Spleen (tissue), 11 donors: ENCODE results near the gene TMEM117. TPM values are rescaled to one million over a fixed set of nuclear protein-coding genes. Genes with fewer than 3 reads are reported as not detected.

Source experiments
- DNase-seq: peaks from one replicate; pipeline ENCODE4 v3.0.0-alpha.2; 2020
- H3K27ac ChIP-seq, 8 donors: fragments of 200-600 bp; sonication (generic) in 7 of 8; 1 replicate in 4 of 8; 2 replicates in 4 of 8; pipeline versions ENCODE4 v1.5.0 to v1.8.0; 2016 to 2021; ENCODE audit warnings: inconsistent platforms in 4 of 8, mild to moderate bottlenecking in 4 of 8, moderate library complexity in 1 of 8
- H3K27me3 ChIP-seq, 7 donors: fragments of 200-600 bp; sonication (generic) in 6 of 7; replicated peaks in 1 of 7; 1 replicate in 4 of 7; 2 replicates in 3 of 7; pipeline versions ENCODE4 v1.5.0 to v1.8.0; 2016 to 2021; ENCODE audit warnings: inconsistent platforms in 3 of 7, mild to moderate bottlenecking in 1 of 7
- H3K36me3 ChIP-seq, 6 donors: fragments of 200-600 bp; sonication (generic) in 5 of 6; 1 replicate in 4 of 6; 2 replicates in 2 of 6; pipeline versions ENCODE4 v1.5.0 to v1.8.0; 2016 to 2021; ENCODE audit warnings: inconsistent platforms in 2 of 6
- H3K4me1 ChIP-seq, 6 donors: fragments of 200-600 bp; sonication (generic) in 5 of 6; 1 replicate in 3 of 6; 2 replicates in 3 of 6; pipeline versions ENCODE4 v1.5.0 to v1.8.0; 2016 to 2021; ENCODE audit warnings: inconsistent platforms in 3 of 6
- H3K4me3 ChIP-seq, 8 donors: fragments of 200-600 bp; sonication (generic) in 7 of 8; 1 replicate in 4 of 8; 2 replicates in 4 of 8; pipeline versions ENCODE4 v1.5.0 to v1.8.0; 2016 to 2021; ENCODE audit warnings: inconsistent platforms in 4 of 8, mild to moderate bottlenecking in 4 of 8, moderate library complexity in 2 of 8
- H3K9me3 ChIP-seq, 8 donors: fragments of 200-600 bp; sonication (generic) in 7 of 8; 1 replicate in 4 of 8; 2 replicates in 4 of 8; pipeline versions ENCODE4 v1.5.0 to v1.8.0; 2016 to 2021; ENCODE audit warnings: inconsistent platforms in 4 of 8
- POLR2A ChIP-seq, 3 donors: fragments of 450-650 bp; IDR thresholded peaks; one replicate each; pipeline ENCODE4 v1.5.1; 2017; ENCODE audit warnings: antibody characterized with exemption in 3 of 3, mild to moderate bottlenecking in 1 of 3
- POLR2AphosphoS5 ChIP-seq, 3 donors: sonication (generic); formaldehyde crosslinking; IDR thresholded peaks; one replicate each; pipeline ENCODE4 v1.5.1; 2017; ENCODE audit warnings: antibody characterized with exemption in 3 of 3
- WGBS, 5 donors: extraction: QIAGEN DNeasy Blood & Tissue Kit in 3 of 5; methylation state at CpG; one replicate each; pipeline versions ENCODE4 v1.1.5 to v1.1.7; 2013 to 2018; 5-methylcytosine and 5-hydroxymethylcytosine counted together
- intact Hi-C: fragments of 100-400 bp; cut with DNase I; formaldehyde crosslinking; loops from one replicate; pipeline ENCODE4 v1.15.0; 2023; ENCODE audit warnings: low total_unique reads
- polyA plus RNA-seq, 3 donors: library from polyadenylated mRNA; stranded (reverse); fragments of 200-250 nt; gene quantifications; one replicate each; pipeline ENCODE4 v1.2.1, GENCODE V29; 2013
- total RNA-seq, 7 donors: library from RNA; depleted of rRNA in 3 of 7; stranded (reverse); fragments of >200 nt in 3 of 7; fragmentation: NEBNext Ultra II Directional in 4 of 7; extraction: Animal tissue kit (Norgen Biotek cat#: 25700) in 4 of 7; gene quantifications; one replicate each; pipeline versions ENCODE4 v1.1.0 to v1.2.1, GENCODE V29; 2016 to 2021
- TF ChIP-seq, protein P1 (sequence below), 11 experiments: fragments of 200-600 bp in 7 of 11; fragments of 450-650 bp in 4 of 11; sonication (generic) in 4 of 11; IDR thresholded peaks in 8 of 11; conservative IDR thresholded peaks in 3 of 11; 1 replicate in 7 of 11; 2 replicates in 4 of 11; pipeline versions ENCODE4 v1.4.0 to v1.8.0; 2016 to 2021; ENCODE audit warnings: antibody characterized with exemption in 11 of 11, inconsistent platforms in 4 of 11, mild to moderate bottlenecking in 1 of 11
- donor health status: healthy with polysubstance abuse.
- donor health status: DM: no; HTN: no; CAD: no; lungs with moderate emphysema.
- donor health status: DM: no; HTN: no; CAD: no.
- donor health status: Bipolar disorder and iron deficiency.
- donor health status: healthy.
- donor health status: DM: no; HTN: no; CAD: no.
- donor health status: DM: yes; HTN: yes; CAD: no.

TMEM117 gene
- total and polyA plus RNA-seq, 10 donors = 1.7 to 24.5 (median 5.0) TPM

DNA sequence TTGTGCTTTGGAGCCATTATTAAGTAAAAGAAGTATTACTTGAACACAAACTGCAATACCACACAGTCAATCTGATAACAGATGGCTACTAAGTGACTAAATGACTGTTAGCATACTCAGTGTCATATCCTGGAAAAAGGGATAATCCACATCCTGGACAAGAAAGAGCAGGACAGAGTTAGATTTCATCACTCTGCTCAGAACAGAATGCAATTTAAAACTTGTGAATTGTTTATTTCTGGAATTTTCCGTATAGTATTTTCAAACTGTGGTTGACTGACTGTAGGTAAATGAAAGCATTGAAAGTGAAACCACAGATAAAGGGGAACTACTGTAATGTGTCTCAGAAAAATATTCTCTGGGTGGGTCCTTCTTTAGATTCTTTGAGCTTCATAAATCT lies 458.8 kb downstream of the TMEM117 start:
- no peak overlapping the region for H3K27ac ChIP-seq
- no peak for TF ChIP-seq POLR2AphosphoS5 (IDR thresholded peaks at IDR 0.05)
- no peak for TF ChIP-seq POLR2A (IDR thresholded peaks at IDR 0.05)
- TF ChIP-seq, protein P1, sequence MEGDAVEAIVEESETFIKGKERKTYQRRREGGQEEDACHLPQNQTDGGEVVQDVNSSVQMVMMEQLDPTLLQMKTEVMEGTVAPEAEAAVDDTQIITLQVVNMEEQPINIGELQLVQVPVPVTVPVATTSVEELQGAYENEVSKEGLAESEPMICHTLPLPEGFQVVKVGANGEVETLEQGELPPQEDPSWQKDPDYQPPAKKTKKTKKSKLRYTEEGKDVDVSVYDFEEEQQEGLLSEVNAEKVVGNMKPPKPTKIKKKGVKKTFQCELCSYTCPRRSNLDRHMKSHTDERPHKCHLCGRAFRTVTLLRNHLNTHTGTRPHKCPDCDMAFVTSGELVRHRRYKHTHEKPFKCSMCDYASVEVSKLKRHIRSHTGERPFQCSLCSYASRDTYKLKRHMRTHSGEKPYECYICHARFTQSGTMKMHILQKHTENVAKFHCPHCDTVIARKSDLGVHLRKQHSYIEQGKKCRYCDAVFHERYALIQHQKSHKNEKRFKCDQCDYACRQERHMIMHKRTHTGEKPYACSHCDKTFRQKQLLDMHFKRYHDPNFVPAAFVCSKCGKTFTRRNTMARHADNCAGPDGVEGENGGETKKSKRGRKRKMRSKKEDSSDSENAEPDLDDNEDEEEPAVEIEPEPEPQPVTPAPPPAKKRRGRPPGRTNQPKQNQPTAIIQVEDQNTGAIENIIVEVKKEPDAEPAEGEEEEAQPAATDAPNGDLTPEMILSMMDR (IDR thresholded peaks at IDR 0.05 in 8 of 11, conservative IDR thresholded peaks at IDR 0.05 in 3 of 11) = no peak
- intact Hi-C loops = no loop called here
- H3K36me3 ChIP-seq = no peaks in the 10 kb centered on the region
- peaks cover 3 to 49% (median 36%) of the 10 kb centered on the region in 8 donors for H3K9me3 ChIP-seq
- no peaks in the 10 kb centered on the region for H3K27me3 ChIP-seq
- no peaks in the 10 kb centered on the region for H3K4me1 ChIP-seq
- DNase-seq = no peak
- no peak overlapping the region for H3K4me3 ChIP-seq
- 55 to 69% (median 58%) methylated on average over 1 of the region's 1 CpG for WGBS, 5 donors

DNA sequence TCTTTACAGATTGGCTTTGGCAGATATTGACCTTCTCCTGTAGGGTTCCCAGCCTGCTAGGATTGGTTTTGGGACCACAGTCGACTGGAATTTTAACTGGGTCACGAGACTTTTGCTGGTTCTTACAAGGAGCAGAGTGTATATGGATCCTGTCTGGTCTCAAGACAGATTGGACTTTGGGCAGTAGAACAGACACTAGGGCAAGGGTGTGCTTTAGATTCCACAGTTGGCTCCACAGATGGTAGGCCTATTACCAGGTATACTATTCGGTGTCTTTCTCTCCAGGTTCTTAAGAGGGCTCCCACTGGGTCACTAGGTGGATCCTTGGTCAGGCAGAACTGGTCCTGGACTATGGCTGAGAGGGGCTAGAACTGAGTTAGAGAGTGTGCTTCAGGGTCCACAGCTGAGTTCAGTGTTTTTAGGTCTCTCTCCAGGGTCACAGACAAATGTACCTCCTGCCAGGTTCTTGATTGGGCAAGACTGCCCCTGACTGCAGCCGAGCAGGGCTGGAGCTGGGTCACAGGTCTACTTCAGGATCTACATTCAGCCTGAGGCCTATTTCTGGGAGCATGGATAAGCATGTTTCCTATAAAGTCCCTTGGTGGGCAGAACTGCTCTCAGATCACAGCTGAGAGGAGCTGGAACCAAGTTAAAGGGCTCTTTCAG lies 460.2 kb downstream of the TMEM117 start:
- no peaks in the 10 kb centered on the region for H3K4me1 ChIP-seq
- H3K9me3 ChIP-seq = peaks cover 0 to 40% (median 26%) of the 10 kb centered on the region in 8 donors
- intact Hi-C loops = no loop called here
- whole genome bisulfite sequencing, 5 donors = 87 to 93% (median 89%) methylated on average over 4 of the region's 4 CpGs
- TF ChIP-seq POLR2AphosphoS5 (IDR thresholded peaks at IDR 0.05) (no peak), POLR2A (IDR thresholded peaks at IDR 0.05) (no peak)
- TF ChIP-seq, protein P1 (IDR thresholded peaks at IDR 0.05 in 8 of 11, conservative IDR thresholded peaks at IDR 0.05 in 3 of 11) = no peak
- H3K36me3 ChIP-seq = no peaks in the 10 kb centered on the region
- no peak for DNase-seq
- no peak overlapping the region for H3K4me3 ChIP-seq
- no peaks in the 10 kb centered on the region for H3K27me3 ChIP-seq
- H3K27ac ChIP-seq = no peak overlapping the region

DNA sequence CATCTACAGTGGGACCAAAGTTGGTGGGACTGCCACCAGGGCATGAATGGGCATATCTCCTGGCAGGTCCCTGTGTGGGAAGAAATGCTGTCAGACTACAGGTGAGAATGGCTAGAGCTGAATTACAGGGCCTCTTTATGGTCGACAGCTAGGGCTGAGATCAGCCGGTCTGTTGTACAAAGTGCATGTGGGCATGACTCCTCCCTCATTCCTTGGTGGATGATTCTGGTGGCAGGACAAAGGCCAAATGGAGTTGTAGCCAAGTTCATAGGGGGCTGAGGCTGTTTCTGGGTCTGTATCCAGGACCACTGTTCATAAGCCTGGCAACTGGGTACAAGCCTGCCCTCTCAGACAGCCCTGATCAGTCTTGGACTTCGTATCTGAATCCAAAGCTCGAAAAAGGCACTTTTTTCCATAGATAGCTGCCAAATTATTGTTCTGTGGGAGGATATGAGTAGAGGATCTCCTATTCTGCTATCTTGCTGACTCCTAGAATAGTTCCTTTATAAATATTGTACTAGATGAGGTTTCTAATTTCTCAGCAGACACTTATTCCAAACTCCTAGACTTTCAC lies 460.8 kb downstream of the TMEM117 start:
- 87 to 91% (median 90%) methylated on average over 4 of the region's 4 CpGs for WGBS, 5 donors
- H3K4me3 ChIP-seq = no peak overlapping the region
- intact Hi-C loops = no loop called here
- TF ChIP-seq POLR2A (IDR thresholded peaks at IDR 0.05) = no peak
- no peak for TF ChIP-seq POLR2AphosphoS5 (IDR thresholded peaks at IDR 0.05)
- TF ChIP-seq, protein P1 (IDR thresholded peaks at IDR 0.05 in 8 of 11, conservative IDR thresholded peaks at IDR 0.05 in 3 of 11) = no peak
- H3K9me3 ChIP-seq = peaks cover 0 to 34% (median 26%) of the 10 kb centered on the region in 8 donors
- no peaks in the 10 kb centered on the region for H3K27me3 ChIP-seq
- no peaks in the 10 kb centered on the region for H3K4me1 ChIP-seq
- DNase-seq = no peak
- H3K36me3 ChIP-seq = no peaks in the 10 kb centered on the region
- no peak overlapping the region for H3K27ac ChIP-seq

DNA sequence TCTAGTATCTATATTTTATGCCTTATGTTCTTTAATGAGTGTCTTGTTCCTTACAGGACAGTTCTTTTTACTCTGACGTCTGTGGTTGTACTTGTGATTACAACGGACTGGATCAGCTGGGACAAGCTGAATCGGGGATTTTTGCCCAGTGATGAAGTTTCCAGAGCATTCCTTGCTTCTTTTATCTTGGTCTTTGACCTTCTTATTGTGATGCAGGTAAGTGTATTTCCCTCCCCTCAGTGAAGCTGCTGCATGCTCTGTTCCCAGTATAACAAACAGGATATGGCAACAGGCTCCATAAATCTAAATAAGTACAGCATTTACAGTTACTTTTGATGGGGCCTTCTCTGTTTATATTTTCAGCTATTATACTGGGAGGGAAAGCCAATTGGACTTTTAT lies 463.6 kb downstream of the TMEM117 start:
- no peaks in the 10 kb centered on the region for H3K27me3 ChIP-seq
- H3K27ac ChIP-seq = no peak overlapping the region
- DNase-seq = no peak
- peaks cover 0 to 5% (median 0%) of the 10 kb centered on the region in 6 donors for H3K36me3 ChIP-seq
- no peak for TF ChIP-seq POLR2AphosphoS5 (IDR thresholded peaks at IDR 0.05)
- no peak for TF ChIP-seq POLR2A (IDR thresholded peaks at IDR 0.05)
- TF ChIP-seq, protein P1 (IDR thresholded peaks at IDR 0.05 in 8 of 11, conservative IDR thresholded peaks at IDR 0.05 in 3 of 11) = no peak
- H3K4me3 ChIP-seq = no peak overlapping the region
- WGBS, 5 donors = 66 to 86% (median 78%) methylated on average over 3 of the region's 3 CpGs
- peaks cover 0 to 27% (median 23%) of the 10 kb centered on the region in 8 donors for H3K9me3 ChIP-seq
- H3K4me1 ChIP-seq = no peaks in the 10 kb centered on the region
- intact Hi-C loops = no loop called here
